Measurements from ENCODE around the gene ARHGDIG. TPM values are rescaled to one million over a fixed set of nuclear protein-coding genes. Genes with fewer than 3 reads are reported as not detected.

The ARHGDIG gene
- total and polyA plus RNA-seq, 2 of the 4 experiments (the other 2 are of a cell fraction) = 0.24 to 0.36 TPM

GRCh38 chr16:293043-293775, 12.8 kb downstream of the ARHGDIG start:
- Histone ChIP-seq H4K8ac (ENCODE audit: low read depth in 2 of 2, low read length in 2 of 2) (no peak overlapping the region), H3K9me1 (ENCODE audit: insufficient read depth, low read length) (no peaks in the 10 kb centered on the region), H2AFZ (replicated peaks; ENCODE audit: low read length, poor library complexity) (no peak overlapping the region), H2AK5ac (ENCODE audit: low read depth, low read length) (no peak overlapping the region), H3K9me3 (ENCODE audit: control insufficient read depth, insufficient read depth, low read length) (no peaks in the 10 kb centered on the region), H3K4me1 (ENCODE audit: control insufficient read depth, insufficient read depth, low read length) (no peaks in the 10 kb centered on the region), H3K4me2 (ENCODE audit: low read depth, low read length) (no peak overlapping the region), H3K9ac (ENCODE audit: low read depth, low read length) (no peak overlapping the region), H2BK5ac (ENCODE audit: low read depth, low read length, poor library complexity, severe bottlenecking) (no peak overlapping the region), H2BK20ac (ENCODE audit: low read depth, low read length) (no peak overlapping the region), H3K4me3 (ENCODE audit: insufficient read depth, low read depth, low read length) (no peak overlapping the region), H3K27me3 (ENCODE audit: control insufficient read depth, insufficient read depth, low read length) (no peaks in the 10 kb centered on the region), H3K56ac (ENCODE audit: extremely low read depth, insufficient read depth, low read length) (no peak overlapping the region), H3K27ac (ENCODE audit: insufficient read depth, low read length) (no peak overlapping the region), H2BK120ac (ENCODE audit: low read depth, low read length) (no peak overlapping the region), H3K18ac (ENCODE audit: low read depth, low read length) (no peak overlapping the region), H3K14ac (replicated peaks; ENCODE audit: low read depth, low read length) (no peak overlapping the region), H3K23ac (ENCODE audit: low read depth, low read length) (no peak overlapping the region), H4K20me1 (ENCODE audit: insufficient read depth, low read length) (no peaks in the 10 kb centered on the region; the same call in 1 of the 2 replicates), H4K5ac (ENCODE audit: low read depth, low read length) (no peak overlapping the region), H3K36me3 (ENCODE audit: control insufficient read depth, insufficient read depth, low read length) (peaks cover 50% of the 10 kb centered on the region), H3K79me1 (ENCODE audit: low read depth in 1 of 2, low read length in 2 of 2) (no peaks in the 10 kb centered on the region), H2BK15ac (ENCODE audit: low read depth, low read length) (no peak overlapping the region), H4K91ac (ENCODE audit: insufficient read depth, low read depth, low read length) (no peak overlapping the region), H3K4ac (ENCODE audit: low read depth, low read length) (no peak overlapping the region), H2AK9ac (replicated peaks; ENCODE audit: low read depth, low read length, poor library complexity) (no peak overlapping the region)
- dilution Hi-C loops (cut with HindIII; ENCODE audit: low sequenced_read_pairs, unreplicated experiment) (no loop called here), intact Hi-C loops (cut with micrococcal nuclease) (no loop called here), in situ Hi-C loops (cut with MboI; ENCODE audit: low sequenced_read_pairs) (no loop called here)
- DNase-seq (no peak), ATAC-seq (ENCODE audit: low read depth) (no peak)
- CTCF ChIA-PET = no interaction called here
- WGBS, 2 experiments (ENCODE audit: extremely low coverage in 2 of 2, insufficient read length in 1 of 2) = 94% methylated on average over 10 of the region's 32 CpGs; no CpG with 5 or more reads in 1 of the 2 experiments
- POLR2A ChIA-PET (ENCODE audit: unreplicated experiment) = no interaction called here
- BruUV-seq (replicated peaks) = no TSS peak
- TF ChIP-seq MAFK (IDR thresholded peaks at IDR 0.05; ENCODE audit: low read depth, low read length) = no peak
- TF ChIP-seq CHD1 (IDR thresholded peaks at IDR 0.05; ENCODE audit: low read depth, low read length) = no peak
- no peak for TF ChIP-seq ELK1 (IDR thresholded peaks at IDR 0.05; ENCODE audit: borderline replicate concordance, low read depth, low read length)
- TF ChIP-seq RAD21 (IDR thresholded peaks at IDR 0.05; ENCODE audit: low read length) = no peak
- TF ChIP-seq NFE2L2 (IDR thresholded peaks at IDR 0.05; ENCODE audit: low read depth, low read length) = no peak
- TF ChIP-seq BHLHE40 (IDR thresholded peaks at IDR 0.05; ENCODE audit: low read depth, low read length) = no peak
- TF ChIP-seq RCOR1 (IDR thresholded peaks at IDR 0.05; ENCODE audit: insufficient replicate concordance, low read length) = no peak
- no peak for TF ChIP-seq RFX5 (IDR thresholded peaks at IDR 0.05; ENCODE audit: low read depth, low read length)
- TF ChIP-seq CEBPB (IDR thresholded peaks at IDR 0.05; ENCODE audit: low read depth, low read length) = no peak
- TF ChIP-seq MAZ (IDR thresholded peaks at IDR 0.05; ENCODE audit: borderline replicate concordance, low read depth, low read length) = no peak
- no peak for TF ChIP-seq FOS (IDR thresholded peaks at IDR 0.05; ENCODE audit: low read depth, low read length)
- TF ChIP-seq SMC3 (IDR thresholded peaks at IDR 0.05; ENCODE audit: low read depth, low read length) = no peak
